DND-41 (cell line): ENCODE data around the gene ZNF488.

Experiments used
- ATAC-seq: fragments of 200-7000 bp; cut with Tn5 transposase; 3 replicates; pipeline ENCODE4 v1.9.1; 2021; ENCODE audit warnings: low read depth; ENCODE audit not compliant: insufficient read depth
- DNase-seq: peaks from one replicate; pipeline ENCODE4 v3.0.0-alpha.2; 2020
- H2AFZ ChIP-seq: 2 replicates; pipeline ENCODE4 v1.6.0; 2012; ENCODE audit warnings: low read depth, low read length
- H3K27ac ChIP-seq: 2 replicates; pipeline ENCODE4 v1.5.1; 2012; ENCODE audit warnings: low read length, inconsistent platforms
- H3K27me3 ChIP-seq: fragments of 200-600 bp; sonication (generic); 2 replicates; pipeline ENCODE4 v1.6.0; 2012; ENCODE audit warnings: low read length, mild to moderate bottlenecking, inconsistent platforms; ENCODE audit not compliant: insufficient read depth, poor library complexity
- H3K36me3 ChIP-seq: 2 replicates; pipeline ENCODE4 v1.5.1; 2012; ENCODE audit warnings: low read length, inconsistent platforms; ENCODE audit not compliant: insufficient read depth
- H3K4me1 ChIP-seq: 2 replicates; pipeline ENCODE4 v1.5.1; 2012; ENCODE audit warnings: mild to moderate bottlenecking, low read length; ENCODE audit not compliant: insufficient read depth
- H3K4me2 ChIP-seq: 2 replicates; pipeline ENCODE4 v1.6.0; 2012; ENCODE audit warnings: mild to moderate bottlenecking, moderate library complexity, low read length, inconsistent platforms; ENCODE audit not compliant: insufficient read depth
- H3K4me3 ChIP-seq, 2 experiments: fragments of 200-600 bp in 1 of 2; shearing (Covaris generic) in 1 of 2; 2 replicates each; pipeline ENCODE4 v1.5.1; 2012 to 2016; ENCODE audit warnings: inconsistent platforms in 2 of 2, low read length in 2 of 2, mild to moderate bottlenecking in 2 of 2, low read depth in 1 of 2, moderate library complexity in 1 of 2
- H3K79me2 ChIP-seq: 2 replicates; pipeline ENCODE4 v1.6.0; 2012; ENCODE audit warnings: low read length, inconsistent platforms; ENCODE audit not compliant: insufficient read depth
- H3K9ac ChIP-seq: 2 replicates; pipeline ENCODE4 v1.6.0; 2012; ENCODE audit warnings: low read depth, mild to moderate bottlenecking, inconsistent platforms, low read length, moderate library complexity
- H3K9me3 ChIP-seq: 2 replicates; pipeline ENCODE4 v1.5.1; 2012; ENCODE audit warnings: low read length, moderate library complexity, mild to moderate bottlenecking, inconsistent platforms; ENCODE audit not compliant: insufficient read depth, severe bottlenecking
- H4K20me1 ChIP-seq: 2 replicates; pipeline ENCODE4 v1.6.0; 2012; ENCODE audit warnings: low read length; ENCODE audit not compliant: insufficient read depth
- CTCF ChIP-seq: IDR thresholded peaks from 2 replicates; pipeline ENCODE4 v1.5.1; 2012; ENCODE audit warnings: borderline replicate concordance, low read length, moderate library complexity, mild to moderate bottlenecking; ENCODE audit not compliant: poor library complexity, severe bottlenecking; ENCODE audit errors: extremely low read depth
- EZH2 ChIP-seq: IDR thresholded peaks from 3 replicates; pipeline ENCODE4 v1.6.1; 2012; ENCODE audit warnings: borderline replicate concordance, low read depth, mild to moderate bottlenecking, moderate library complexity, low read length, inconsistent platforms; ENCODE audit not compliant: severe bottlenecking

Gene ZNF488

GRCh38 chr10:47357911-47358310 is 26.2 kb downstream of the ZNF488 start:
- no peaks in the 10 kb centered on the region; the same call in 1 of the 2 replicates for H4K20me1 ChIP-seq
- no peak overlapping the region for H3K27ac ChIP-seq
- no peaks in the 10 kb centered on the region for H3K36me3 ChIP-seq
- ATAC-seq (no peak), DNase-seq (no peak)
- H3K79me2 ChIP-seq: no peaks in the 10 kb centered on the region
- TF ChIP-seq CTCF (no peak), EZH2 (no peak)
- peaks cover 9% of the 10 kb centered on the region for H3K27me3 ChIP-seq
- no peak overlapping the region for H2AFZ ChIP-seq
- H3K4me3 ChIP-seq: no peak overlapping the region
- H3K9ac ChIP-seq: no peak overlapping the region
- no peaks in the 10 kb centered on the region for H3K4me1 ChIP-seq
- H3K4me2 ChIP-seq: no peak overlapping the region
- no peaks in the 10 kb centered on the region for H3K9me3 ChIP-seq

- Histone ChIP-seq H3K27me3 (peaks cover 9% of the 10 kb centered on the region), H3K4me2 (no peak overlapping the region), H3K4me1 (no peaks in the 10 kb centered on the region), H3K9ac (no peak overlapping the region), H2AFZ (no peak overlapping the region), H3K4me3 (no peak overlapping the region), H3K79me2 (no peaks in the 10 kb centered on the region), H3K9me3 (no peaks in the 10 kb centered on the region), H3K27ac (no peak overlapping the region), H4K20me1 (no peaks in the 10 kb centered on the region; the same call in 1 of the 2 replicates), H3K36me3 (no peaks in the 10 kb centered on the region)
- no peak for DNase-seq
- no peak for ATAC-seq
- TF ChIP-seq CTCF (no peak), EZH2 (no peak)
Measured at GRCh38 chr10:47357131-47357582, 26.9 kb downstream of the ZNF488 start.

GRCh38 chr10:47356708-47357107 is 27.4 kb downstream of the ZNF488 start:
- H2AFZ ChIP-seq: no peak overlapping the region
- no peaks in the 10 kb centered on the region for H3K36me3 ChIP-seq
- no peak overlapping the region for H3K4me2 ChIP-seq
- no peaks in the 10 kb centered on the region for H3K4me1 ChIP-seq
- H3K4me3 ChIP-seq: no peak overlapping the region
- no peak overlapping the region for H3K9ac ChIP-seq
- peaks cover 9% of the 10 kb centered on the region for H3K27me3 ChIP-seq
- H3K9me3 ChIP-seq: no peaks in the 10 kb centered on the region
- H3K27ac ChIP-seq: no peak overlapping the region
- no peak for ATAC-seq
- TF ChIP-seq CTCF (no peak), EZH2 (no peak)
- DNase-seq: no peak
- no peaks in the 10 kb centered on the region; the same call in 1 of the 2 replicates for H4K20me1 ChIP-seq
- no peaks in the 10 kb centered on the region for H3K79me2 ChIP-seq

- H3K4me3 ChIP-seq: no peak overlapping the region
- H3K9me3 ChIP-seq: no peaks in the 10 kb centered on the region
- H3K27me3 ChIP-seq: peaks cover 7% of the 10 kb centered on the region
- DNase-seq: no peak
- ATAC-seq: no peak
- TF ChIP-seq EZH2 (no peak), CTCF (no peak)
- no peak overlapping the region for H3K27ac ChIP-seq
- H3K4me1 ChIP-seq: no peaks in the 10 kb centered on the region
- H3K9ac ChIP-seq: no peak overlapping the region
- no peak overlapping the region for H2AFZ ChIP-seq
- H3K4me2 ChIP-seq: no peak overlapping the region
- 0 out of 2 replicates have a peak, but pooled peaks cover 4% of the 10 kb centered on the region for H4K20me1 ChIP-seq
- H3K36me3 ChIP-seq: no peaks in the 10 kb centered on the region
- no peaks in the 10 kb centered on the region for H3K79me2 ChIP-seq
Measured at GRCh38 chr10:47354900-47355299, 29.2 kb downstream of the ZNF488 start.
